Nephron (organoid): ENCODE data around the gene CETP.

Experiments
- H3K27ac Mint-ChIP-seq, 3 experiments: 2 replicates each; pipeline ENCODE4 v1.8.0; 2020; ENCODE audit warnings: mixed read lengths in 3 of 3, mild to moderate bottlenecking in 2 of 3, moderate library complexity in 1 of 3
- H3K27me3 Mint-ChIP-seq: 2 replicates; pipeline ENCODE4 v1.8.0; 2021; ENCODE audit warnings: low read depth, mild to moderate bottlenecking, moderate library complexity, mixed read lengths
- H3K36me3 Mint-ChIP-seq: 2 replicates; pipeline ENCODE4 v1.8.0; 2020; ENCODE audit warnings: low read depth, mixed read lengths
- H3K4me1 Mint-ChIP-seq: 2 replicates; pipeline ENCODE4 v1.8.0; 2020; ENCODE audit warnings: mixed read lengths
- H3K4me3 Mint-ChIP-seq, 3 experiments: 2 replicates each; pipeline ENCODE4 v1.8.0; 2020; ENCODE audit warnings: mild to moderate bottlenecking in 3 of 3, mixed read lengths in 3 of 3, moderate library complexity in 2 of 3
- H3K9me3 Mint-ChIP-seq: 2 replicates; pipeline ENCODE4 v1.8.0; 2020; ENCODE audit warnings: mixed read lengths
- CTCF ChIP-seq, 3 experiments: fragments of 200-600 bp; sonication (generic); IDR thresholded peaks; one replicate each; pipeline ENCODE4 v1.5.0; 2021; ENCODE audit warnings: antibody characterized with exemption in 3 of 3; ENCODE audit not compliant: unreplicated experiment in 3 of 3

The CETP gene

GRCh38 chr16:57029161-57030160 lies 67.7 kb downstream of the CETP start:
- Mint-ChIP-seq H3K27me3 (peaks cover 32% of the 10 kb centered on the region), H3K27ac (no peak overlapping the region), H3K4me3 (no peak overlapping the region), H3K36me3 (no peaks in the 10 kb centered on the region), H3K9me3 (no peaks in the 10 kb centered on the region), H3K4me1 (no peaks in the 10 kb centered on the region)
- TF ChIP-seq CTCF (IDR thresholded peaks at IDR 0.05; ENCODE audit: unreplicated experiment in 3 of 3): no peak

- Mint-ChIP-seq H3K4me1 (no peaks in the 10 kb centered on the region), H3K27me3 (peaks cover 37% of the 10 kb centered on the region), H3K9me3 (no peaks in the 10 kb centered on the region), H3K27ac (no peak overlapping the region), H3K4me3 (no peak overlapping the region), H3K36me3 (no peaks in the 10 kb centered on the region)
- TF ChIP-seq CTCF (IDR thresholded peaks at IDR 0.05; ENCODE audit: unreplicated experiment in 3 of 3): no peak
These were observed 68.7 kb downstream of the CETP start for GRCh38 chr16:57030346-57030902.

- Mint-ChIP-seq H3K27ac (no peak overlapping the region), H3K27me3 (peaks cover 40% of the 10 kb centered on the region), H3K36me3 (no peaks in the 10 kb centered on the region), H3K4me3 (no peak overlapping the region), H3K9me3 (no peaks in the 10 kb centered on the region), H3K4me1 (no peaks in the 10 kb centered on the region)
- no peak for TF ChIP-seq CTCF (IDR thresholded peaks at IDR 0.05; ENCODE audit: unreplicated experiment in 3 of 3)
These were observed 69.4 kb downstream of the CETP start for GRCh38 chr16:57031156-57031555.

- no peaks in the 10 kb centered on the region for H3K36me3 Mint-ChIP-seq
- no peaks in the 10 kb centered on the region for H3K4me1 Mint-ChIP-seq
- H3K9me3 Mint-ChIP-seq: no peaks in the 10 kb centered on the region
- no peak for TF ChIP-seq CTCF (IDR thresholded peaks at IDR 0.05; ENCODE audit: unreplicated experiment in 3 of 3)
- peaks cover 36% of the 10 kb centered on the region for H3K27me3 Mint-ChIP-seq
- H3K4me3 Mint-ChIP-seq: no peak overlapping the region
- no peak overlapping the region for H3K27ac Mint-ChIP-seq
These were observed 70.6 kb downstream of the CETP start for GRCh38 chr16:57032346-57032745.

- Mint-ChIP-seq H3K9me3 (no peaks in the 10 kb centered on the region), H3K4me1 (no peaks in the 10 kb centered on the region), H3K27ac (no peak overlapping the region), H3K4me3 (no peak overlapping the region), H3K27me3 (peaks cover 31% of the 10 kb centered on the region), H3K36me3 (no peaks in the 10 kb centered on the region)
- no peak for TF ChIP-seq CTCF (IDR thresholded peaks at IDR 0.05; ENCODE audit: unreplicated experiment in 3 of 3)
These were observed 71.2 kb downstream of the CETP start for GRCh38 chr16:57032931-57033330.
